ENCODE data around the gene ZNF471. TPM values are rescaled to one million over a fixed set of nuclear protein-coding genes. Genes with fewer than 3 reads are reported as not detected.
A peak's percentile ranks its signal among the peaks of the same experiment; 100 is the strongest.

The ZNF471 gene
- total RNA-seq, 1 donor from 2014 or later = 4.2 TPM

GRCh38 chr19:56537442-56537841, 29.8 kb downstream of the ZNF471 start:
- Histone ChIP-seq H3K4me1 (peaks cover 17% of the 10 kb centered on the region), H3K27ac (no peak overlapping the region), H3K9me3 (peaks cover 28% of the 10 kb centered on the region), H3K36me3 (peaks cover 0 to 21% of the 10 kb centered on the region in 2 donors), H3K4me3 (peak overlapping the region in 1 of 2 donors; percentile 87), H3K27me3 (no peaks in the 10 kb centered on the region)
- DNase-seq (ENCODE audit: extremely low spot score in 2 of 2) = no peak
- intact Hi-C loops (cut with DNase I) = no loop called here
- no peak for TF ChIP-seq POLR2AphosphoS5 (IDR thresholded peaks at IDR 0.05; ENCODE audit: insufficient read depth in 1 of 2, low read depth in 1 of 2)
- no peak for TF ChIP-seq POLR2A (IDR thresholded peaks at IDR 0.05)
- TF ChIP-seq CTCF (IDR thresholded peaks at IDR 0.05) = no peak

- peaks cover 28% of the 10 kb centered on the region for H3K9me3 ChIP-seq
- intact Hi-C loops (cut with DNase I) = no loop called here
Observed at GRCh38 chr19:56538254-56538760, 30.7 kb downstream of the ZNF471 start.

GRCh38 chr19:56538761-56539263, 31.2 kb downstream of the ZNF471 start, which contains the start of gene ZFP28:
Gene ZFP28 (plus strand): TSS chr19:56538948. CDS start chr19:56539019, 71 bp downstream.
- TF ChIP-seq POLR2AphosphoS5 (IDR thresholded peaks at IDR 0.05; ENCODE audit: insufficient read depth in 1 of 2, low read depth in 1 of 2) (no peak), POLR2A (IDR thresholded peaks at IDR 0.05) (no peak), CTCF (IDR thresholded peaks at IDR 0.05) (no peak)
- H3K4me1 ChIP-seq = peaks cover 17% of the 10 kb centered on the region
- H3K27ac ChIP-seq = peak within 1 kb of the TSS; percentile 88
- no peak for DNase-seq (ENCODE audit: extremely low spot score in 2 of 2)
- H3K27me3 ChIP-seq = no peaks in the 10 kb centered on the region
- peak within 1 kb of the TSS; percentile 79 to 87 for H3K4me3 ChIP-seq
- H3K9me3 ChIP-seq = peaks cover 29% of the 10 kb centered on the region
- peaks cover 0 to 23% of the 10 kb centered on the region in 2 donors for H3K36me3 ChIP-seq
- intact Hi-C loops (cut with DNase I) = no loop called here

More at GRCh38 chr19:56538254-56538760, 30.7 kb downstream of the ZNF471 start:
- peak in 1 of 2 donors; percentile 87 for DNase-seq (ENCODE audit: extremely low spot score in 2 of 2)
- H3K4me1 ChIP-seq = peaks cover 17% of the 10 kb centered on the region
- no peak for TF ChIP-seq POLR2A (IDR thresholded peaks at IDR 0.05)
- peak; percentile 76 to 82 for TF ChIP-seq POLR2AphosphoS5 (IDR thresholded peaks at IDR 0.05; ENCODE audit: insufficient read depth in 1 of 2, low read depth in 1 of 2)
- peak in 1 of 3 experiments; percentile 20 for TF ChIP-seq CTCF (IDR thresholded peaks at IDR 0.05)
- H3K27me3 ChIP-seq = no peaks in the 10 kb centered on the region
- H3K27ac ChIP-seq = peak overlapping the region; percentile 88
- peaks cover 0 to 23% of the 10 kb centered on the region in 2 donors for H3K36me3 ChIP-seq
- peak overlapping the region; percentile 79 to 87 for H3K4me3 ChIP-seq

- Histone ChIP-seq H3K27me3 (no peaks in the 10 kb centered on the region), H3K9me3 (peaks cover 42% of the 10 kb centered on the region), H3K4me1 (peaks cover 11% of the 10 kb centered on the region), H3K4me3 (no peak overlapping the region), H3K27ac (no peak overlapping the region), H3K36me3 (peaks cover 6 to 68% of the 10 kb centered on the region in 2 donors)
- TF ChIP-seq POLR2A (IDR thresholded peaks at IDR 0.05) (no peak), CTCF (IDR thresholded peaks at IDR 0.05) (no peak), POLR2AphosphoS5 (IDR thresholded peaks at IDR 0.05; ENCODE audit: insufficient read depth in 1 of 2, low read depth in 1 of 2) (no peak)
- intact Hi-C loops (cut with DNase I) = no loop called here
- DNase-seq (ENCODE audit: extremely low spot score in 2 of 2) = no peak
Observed at GRCh38 chr19:56543776-56544175, 36.1 kb downstream of the ZNF471 start.

- DNase-seq (ENCODE audit: extremely low spot score in 2 of 2) = no peak
- H3K36me3 ChIP-seq = peaks cover 13 to 83% of the 10 kb centered on the region in 2 donors
- no peak for TF ChIP-seq POLR2A (IDR thresholded peaks at IDR 0.05)
- no peak for TF ChIP-seq CTCF (IDR thresholded peaks at IDR 0.05)
- TF ChIP-seq POLR2AphosphoS5 (IDR thresholded peaks at IDR 0.05; ENCODE audit: insufficient read depth in 1 of 2, low read depth in 1 of 2) = no peak
- H3K27ac ChIP-seq = no peak overlapping the region
- H3K4me3 ChIP-seq = no peak overlapping the region
- H3K9me3 ChIP-seq = peaks cover 64% of the 10 kb centered on the region
- no peaks in the 10 kb centered on the region for H3K4me1 ChIP-seq
- intact Hi-C loops (cut with DNase I) = no loop called here
- H3K27me3 ChIP-seq = no peaks in the 10 kb centered on the region
Observed at GRCh38 chr19:56547535-56547934, 39.9 kb downstream of the ZNF471 start.

Measured in vagina (tissue), 2 donors.